Esophagus squamous epithelium (tissue), 5 donors: ENCODE measurements around the gene DDIAS. TPM values are rescaled to one million over a fixed set of nuclear protein-coding genes. Genes with fewer than 3 reads are reported as not detected.
"Not testable (repeated sequence)": the region's sequence is repeated elsewhere in the genome, so short reads cannot be mapped to it uniquely, and the experiment has no call there.

Source experiments
- DNase-seq: peaks from one replicate; lab custom pipeline; 2025; lab: John Stamatoyannopoulos, UW
- H3K27ac ChIP-seq, 4 donors: fragments of 200-600 bp; sonication (generic); one replicate each; pipeline ENCODE4 v1.5.1; 2016 to 2019; ENCODE audit warnings: mild to moderate bottlenecking in 1 of 4
- H3K27me3 ChIP-seq, 4 donors: fragments of 200-600 bp; sonication (generic); 1 replicate in 3 of 4; 2 replicates in 1 of 4; pipeline versions ENCODE4 v1.5.1 to v1.6.0; 2017 to 2021; ENCODE audit warnings: antibody characterized with exemption in 1 of 4
- H3K36me3 ChIP-seq, 3 donors: fragments of 200-600 bp; sonication (generic); one replicate each; pipeline ENCODE4 v1.5.1; 2016 to 2019
- H3K4me1 ChIP-seq, 3 donors: fragments of 200-600 bp; sonication (generic); one replicate each; pipeline ENCODE4 v1.5.1; 2017 to 2019
- H3K4me3 ChIP-seq, 4 donors: fragments of 200-600 bp; sonication (generic); 1 replicate in 3 of 4; 2 replicates in 1 of 4; pipeline ENCODE4 v1.5.1; 2016 to 2019; ENCODE audit warnings: mild to moderate bottlenecking in 2 of 4, moderate library complexity in 1 of 4
- H3K9me3 ChIP-seq, 3 donors: fragments of 200-600 bp; sonication (generic); one replicate each; pipeline ENCODE4 v1.5.1; 2016 to 2019
- CTCF ChIP-seq, 6 experiments: fragments of 450-650 bp in 4 of 6; fragments of 200-600 bp in 2 of 6; sonication (generic) in 2 of 6; IDR thresholded peaks; one replicate each; pipeline ENCODE4 v1.5.1; 2016 to 2019; ENCODE audit warnings: antibody characterized with exemption in 6 of 6, mild to moderate bottlenecking in 4 of 6, moderate library complexity in 4 of 6
- POLR2A ChIP-seq, 4 donors: fragments of 450-650 bp; IDR thresholded peaks; one replicate each; pipeline ENCODE4 v1.6.1; 2017; ENCODE audit warnings: antibody characterized with exemption in 4 of 4, mild to moderate bottlenecking in 4 of 4, moderate library complexity in 3 of 4
- WGBS, 2 donors: methylation state at CpG; one replicate each; pipeline ENCODE4 v1.1.5; 2018; 5-methylcytosine and 5-hydroxymethylcytosine counted together
- intact Hi-C: fragments of 100-400 bp; cut with DNase I; formaldehyde crosslinking; loops from one replicate; pipeline ENCODE4 v1.15.0; 2022
- total RNA-seq, 4 donors: library from RNA; depleted of rRNA; stranded (reverse); fragments of >200 nt; gene quantifications; one replicate each; pipeline ENCODE4 v1.1.0, GENCODE V29; 2016
- donor health status: DM: yes; HTN: yes; CAD: no.

DDIAS gene
- total RNA-seq, 4 donors from 2014 or later: 2.8 to 10.9 (median 5.1) TPM

GRCh38 chr11:82971519-82971946 lies 70.0 kb downstream of the DDIAS start:
- H3K4me3 ChIP-seq, H3K36me3 ChIP-seq, intact Hi-C loops, H3K9me3 ChIP-seq, DNase-seq, H3K27me3 ChIP-seq, H3K4me1 ChIP-seq, H3K27ac ChIP-seq: not testable (repeated sequence)
- 67 to 75% methylated on average over 8 of the region's 8 CpGs for WGBS, 2 donors
- TF ChIP-seq POLR2A (IDR thresholded peaks at IDR 0.05): peak in 1 of 4 donors; percentile 25

GRCh38 chr11:82972103-82972502 lies 70.6 kb downstream of the DDIAS start:
- Histone ChIP-seq H3K4me1 (no peaks in the 10 kb centered on the region), H3K27ac (no peak overlapping the region), H3K4me3 (no peak overlapping the region), H3K9me3 (no peaks in the 10 kb centered on the region), H3K27me3 (no peaks in the 10 kb centered on the region), H3K36me3 (no peaks in the 10 kb centered on the region)
- 81 to 93% methylated on average over 1 of the region's 1 CpG for WGBS, 2 donors
- DNase-seq: no peak
- intact Hi-C loops: no loop called here
- TF ChIP-seq CTCF (IDR thresholded peaks at IDR 0.05) (no peak), POLR2A (IDR thresholded peaks at IDR 0.05) (no peak)

- intact Hi-C loops: no loop called here
- WGBS, 2 donors: 85% methylated on average over 2 of the region's 2 CpGs
- Histone ChIP-seq H3K9me3 (no peaks in the 10 kb centered on the region), H3K27ac (no peak overlapping the region), H3K36me3 (no peaks in the 10 kb centered on the region), H3K4me3 (no peak overlapping the region), H3K27me3 (no peaks in the 10 kb centered on the region), H3K4me1 (peaks cover 0 to 11% (median 2%) of the 10 kb centered on the region in 3 donors)
- TF ChIP-seq CTCF (IDR thresholded peaks at IDR 0.05): no peak
- TF ChIP-seq POLR2A (IDR thresholded peaks at IDR 0.05): no peak
- DNase-seq: no peak
Observed at GRCh38 chr11:82974135-82974534, 72.6 kb downstream of the DDIAS start.

- no peak for DNase-seq
- H3K27me3 ChIP-seq: no peaks in the 10 kb centered on the region
- no peaks in the 10 kb centered on the region for H3K9me3 ChIP-seq
- intact Hi-C loops: no loop called here
- no peak overlapping the region for H3K27ac ChIP-seq
- H3K4me3 ChIP-seq: no peak overlapping the region
- 69 to 83% methylated on average over 2 of the region's 2 CpGs for WGBS, 2 donors
- H3K36me3 ChIP-seq: no peaks in the 10 kb centered on the region
- TF ChIP-seq CTCF (IDR thresholded peaks at IDR 0.05) (no peak), POLR2A (IDR thresholded peaks at IDR 0.05) (no peak)
- peaks cover 0 to 13% (median 2%) of the 10 kb centered on the region in 3 donors for H3K4me1 ChIP-seq
Observed at GRCh38 chr11:82974851-82975250, 73.3 kb downstream of the DDIAS start.

GRCh38 chr11:82975882-82976281 lies 74.3 kb downstream of the DDIAS start:
- peaks cover 2 to 22% (median 6%) of the 10 kb centered on the region in 3 donors for H3K4me1 ChIP-seq

More at GRCh38 chr11:82975882-82976281, 74.3 kb downstream of the DDIAS start:
- H3K4me3 ChIP-seq: no peak overlapping the region
- H3K9me3 ChIP-seq: no peaks in the 10 kb centered on the region
- no peaks in the 10 kb centered on the region for H3K27me3 ChIP-seq
- peaks cover 0 to under 1% (median 0%) of the 10 kb centered on the region in 3 donors for H3K36me3 ChIP-seq
- no peak overlapping the region for H3K27ac ChIP-seq
- no peak for DNase-seq
- intact Hi-C loops: no loop called here
- TF ChIP-seq POLR2A (IDR thresholded peaks at IDR 0.05) (no peak), CTCF (IDR thresholded peaks at IDR 0.05) (no peak)
